DOHH2 (cell line): ENCODE measurements around the gene ST3GAL5.

Source experiments
- H3F3A ChIP-seq: fragments of 200-600 bp; sonication (generic), shearing (Covaris generic); 2 replicates; pipeline ENCODE4 v1.6.0; 2016; ENCODE audit warnings: antibody characterized with exemption, mild to moderate bottlenecking; ENCODE audit not compliant: control insufficient read depth, insufficient read depth
- H3K27ac ChIP-seq: fragments of 200-600 bp; sonication (generic); 2 replicates; pipeline ENCODE4 v1.5.1; 2014; ENCODE audit warnings: low read depth, mild to moderate bottlenecking, low read length, moderate library complexity
- H3K27me3 ChIP-seq: fragments of 200-600 bp; sonication (generic); 2 replicates; pipeline ENCODE4 v1.6.1; 2014; ENCODE audit warnings: mild to moderate bottlenecking, low read length, mixed read lengths; ENCODE audit not compliant: control insufficient read depth
- H3K36me3 ChIP-seq: fragments of 200-600 bp; sonication (generic); 2 replicates; pipeline ENCODE4 v1.6.1; 2014; ENCODE audit warnings: mild to moderate bottlenecking, low read length, moderate library complexity, mixed read lengths; ENCODE audit not compliant: control insufficient read depth
- H3K4me1 ChIP-seq: fragments of 200-600 bp; sonication (generic); 2 replicates; pipeline ENCODE4 v1.6.1; 2014; ENCODE audit warnings: mild to moderate bottlenecking, low read length, mixed read lengths; ENCODE audit not compliant: control insufficient read depth
- H3K4me2 ChIP-seq: fragments of 200-600 bp; sonication (generic); 2 replicates; pipeline ENCODE4 v1.6.0; 2014; ENCODE audit warnings: mild to moderate bottlenecking, low read length, moderate library complexity
- H3K4me3 ChIP-seq: fragments of 200-600 bp; sonication (generic); 2 replicates; pipeline ENCODE4 v1.5.1; 2014; ENCODE audit warnings: mild to moderate bottlenecking, low read length, mixed read lengths
- H3K79me2 ChIP-seq: fragments of 200-600 bp; sonication (generic); 2 replicates; pipeline ENCODE4 v1.6.1; 2014; ENCODE audit warnings: mild to moderate bottlenecking, low read length, mixed read lengths; ENCODE audit not compliant: control insufficient read depth
- H3K9me2 ChIP-seq: fragments of 200-600 bp; sonication (generic); replicated peaks from 2 replicates; pipeline ENCODE4 v1.6.1; 2014; ENCODE audit warnings: mild to moderate bottlenecking, low read length, mixed read lengths; ENCODE audit not compliant: control insufficient read depth
- H3K9me3 ChIP-seq: fragments of 200-600 bp; sonication (generic); 2 replicates; pipeline ENCODE4 v1.6.1; 2014; ENCODE audit warnings: antibody characterized with exemption, low read length, mixed read lengths; ENCODE audit not compliant: control insufficient read depth, insufficient read depth
- H4K20me1 ChIP-seq: fragments of 200-600 bp; sonication (generic); 2 replicates; pipeline ENCODE4 v1.6.0; 2014; ENCODE audit warnings: low read depth, mild to moderate bottlenecking, antibody characterized with exemption, low read length, moderate library complexity; ENCODE audit not compliant: control insufficient read depth, insufficient read depth
- CTCF ChIP-seq: fragments of 200-600 bp; sonication (generic); IDR thresholded peaks from one replicate; pipeline ENCODE4 v1.5.1; 2014; ENCODE audit warnings: antibody characterized with exemption, mild to moderate bottlenecking, low read depth, low read length; ENCODE audit not compliant: poor library complexity, severe bottlenecking
- EZH2phosphoT487 ChIP-seq: fragments of 200-600 bp; sonication (generic); IDR thresholded peaks from 2 replicates; pipeline ENCODE4 v1.6.1; 2017; ENCODE audit warnings: borderline replicate concordance, mild to moderate bottlenecking, antibody characterized with exemption, low read length, moderate library complexity, mixed read lengths

ST3GAL5 gene

DNA sequence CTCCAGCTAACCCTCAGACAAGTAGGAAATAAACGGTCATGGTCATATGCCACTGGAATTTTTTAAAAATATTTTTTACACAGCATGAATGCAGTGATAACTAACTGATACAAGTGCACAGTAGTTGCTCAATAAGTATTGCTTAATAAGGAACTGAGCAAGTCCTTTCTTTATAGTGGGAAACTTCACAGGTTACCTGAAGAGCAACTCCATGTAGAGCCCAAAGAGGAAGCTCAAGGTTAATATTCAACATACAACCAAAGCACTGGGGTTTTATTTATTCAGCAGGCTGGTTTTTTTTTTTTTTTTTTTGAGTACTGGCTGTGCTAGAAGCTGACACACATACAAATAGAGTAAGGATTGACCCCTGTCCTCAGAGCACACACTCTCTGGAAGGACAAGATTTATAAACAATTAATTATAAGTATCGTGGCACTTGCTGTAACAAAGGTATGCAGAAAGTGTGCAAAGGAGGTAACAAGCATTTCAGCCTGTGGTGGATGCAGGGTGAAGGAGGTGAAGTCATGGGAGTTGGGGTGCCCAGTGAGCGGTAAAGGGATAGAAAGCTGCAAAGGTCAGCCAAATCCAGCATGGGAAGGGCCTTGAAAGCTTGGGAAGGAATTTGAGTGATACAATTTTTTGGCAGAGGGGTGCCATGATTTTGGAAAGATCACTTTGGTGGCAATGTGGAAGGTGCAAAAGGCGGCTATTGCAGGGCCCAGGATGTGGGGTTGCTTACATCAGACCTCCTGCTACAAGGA lies 82.3 kb downstream of the ST3GAL5 start:
- Histone ChIP-seq H4K20me1 (no peaks in the 10 kb centered on the region), H3K36me3 (no peaks in the 10 kb centered on the region), H3K4me3 (no peak overlapping the region), H3K79me2 (no peaks in the 10 kb centered on the region), H3K27ac (no peak overlapping the region), H3K9me3 (no peaks in the 10 kb centered on the region), H3K9me2 (no peaks in the 10 kb centered on the region), H3K27me3 (peaks cover 18% of the 10 kb centered on the region), H3F3A (no peaks in the 10 kb centered on the region), H3K4me2 (no peak overlapping the region), H3K4me1 (peaks cover 7% of the 10 kb centered on the region)
- TF ChIP-seq CTCF (no peak), EZH2phosphoT487 (no peak)

- Histone ChIP-seq H3K4me1 (peaks cover 4% of the 10 kb centered on the region), H3K36me3 (no peaks in the 10 kb centered on the region), H4K20me1 (no peaks in the 10 kb centered on the region), H3K27ac (no peak overlapping the region), H3K9me2 (no peaks in the 10 kb centered on the region), H3K4me3 (no peak overlapping the region), H3K9me3 (no peaks in the 10 kb centered on the region), H3K79me2 (no peaks in the 10 kb centered on the region), H3K4me2 (no peak overlapping the region), H3F3A (no peaks in the 10 kb centered on the region), H3K27me3 (peaks cover 23% of the 10 kb centered on the region)
- TF ChIP-seq CTCF (peak; percentile 76), EZH2phosphoT487 (no peak)
These were observed 84.2 kb downstream of the ST3GAL5 start for GRCh38 chr2:85804583-85804982.

DNA sequence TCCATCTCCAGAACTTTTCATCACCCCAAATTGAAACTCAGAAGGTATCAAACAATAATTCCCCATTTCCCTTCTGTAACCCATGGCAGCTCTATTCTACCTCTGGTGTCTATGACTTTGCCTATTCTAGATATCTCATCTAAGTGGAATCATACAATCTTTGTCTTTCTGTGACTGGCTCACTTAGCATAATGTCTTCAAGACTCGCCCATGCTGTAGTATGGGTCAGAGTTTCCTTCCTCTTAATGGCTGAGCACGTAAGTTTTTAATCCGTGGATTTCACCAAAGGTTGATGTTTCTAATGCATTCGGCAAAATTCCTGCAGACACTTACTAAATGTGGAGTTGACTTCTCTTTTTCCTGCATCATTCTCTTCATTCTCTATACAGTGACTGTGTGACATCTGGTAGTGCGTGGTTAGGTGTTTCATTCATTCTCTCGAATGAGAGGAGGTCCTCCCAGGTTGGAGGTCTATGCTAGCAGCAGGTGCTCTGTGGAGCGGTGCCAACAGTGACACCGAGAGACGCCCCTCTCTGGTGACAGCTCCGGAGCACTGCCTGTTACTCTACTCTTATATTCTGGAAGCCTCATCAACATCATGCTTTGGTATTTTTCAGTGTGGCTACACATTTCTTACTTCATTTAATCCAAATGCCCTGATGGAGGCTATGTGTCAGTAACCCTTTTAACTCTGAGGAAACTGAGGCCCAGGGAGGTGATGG lies 84.9 kb downstream of the ST3GAL5 start:
- TF ChIP-seq EZH2phosphoT487 (no peak), CTCF (no peak)
- H3K27me3 ChIP-seq = peaks cover 29% of the 10 kb centered on the region
- peaks cover 4% of the 10 kb centered on the region for H3K4me1 ChIP-seq
- H3K9me2 ChIP-seq = no peaks in the 10 kb centered on the region
- no peaks in the 10 kb centered on the region for H3K9me3 ChIP-seq
- no peaks in the 10 kb centered on the region for H3F3A ChIP-seq
- no peak overlapping the region for H3K4me2 ChIP-seq
- no peaks in the 10 kb centered on the region for H3K36me3 ChIP-seq
- H3K27ac ChIP-seq = no peak overlapping the region
- no peaks in the 10 kb centered on the region for H4K20me1 ChIP-seq
- no peak overlapping the region for H3K4me3 ChIP-seq
- no peaks in the 10 kb centered on the region for H3K79me2 ChIP-seq
